ENCODE data around the gene SUCO. TPM values are rescaled to one million over a fixed set of nuclear protein-coding genes. Genes with fewer than 3 reads are reported as not detected.

SUCO gene
- total and polyA plus RNA-seq, 2 of the 13 experiments (the other 11 are each of a cell fraction or from before 2014, with no cell fraction given), result 12.6 to 25.5 TPM

GRCh38 chr1:172557270-172557669 is 24.3 kb downstream of the SUCO start (continued):
- TF ChIP-seq, protein P1, sequence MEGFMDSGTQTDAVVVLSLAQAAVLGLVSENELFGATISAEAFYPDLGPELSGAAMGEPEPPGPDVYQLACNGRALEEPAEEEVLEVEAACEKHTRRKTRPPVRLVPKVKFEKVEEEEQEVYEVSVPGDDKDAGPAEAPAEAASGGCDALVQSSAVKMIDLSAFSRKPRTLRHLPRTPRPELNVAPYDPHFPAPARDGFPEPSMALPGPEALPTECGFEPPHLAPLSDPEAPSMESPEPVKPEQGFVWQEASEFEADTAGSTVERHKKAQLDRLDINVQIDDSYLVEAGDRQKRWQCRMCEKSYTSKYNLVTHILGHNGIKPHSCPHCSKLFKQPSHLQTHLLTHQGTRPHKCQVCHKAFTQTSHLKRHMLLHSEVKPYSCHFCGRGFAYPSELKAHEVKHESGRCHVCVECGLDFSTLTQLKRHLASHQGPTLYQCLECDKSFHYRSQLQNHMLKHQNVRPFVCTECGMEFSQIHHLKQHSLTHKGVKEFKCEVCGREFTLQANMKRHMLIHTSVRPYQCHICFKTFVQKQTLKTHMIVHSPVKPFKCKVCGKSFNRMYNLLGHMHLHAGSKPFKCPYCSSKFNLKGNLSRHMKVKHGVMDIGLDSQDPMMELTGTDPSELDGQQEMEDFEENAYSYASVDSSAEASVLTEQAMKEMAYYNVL (CRISPR knock-in tag; IDR thresholded peaks at IDR 0.05; ENCODE audit: borderline replicate concordance), result 0 out of 2 replicates have a peak, but pooled peaks have one; percentile 31
- TF ChIP-seq MED1 (CRISPR knock-in tag; IDR thresholded peaks at IDR 0.05), result 0 out of 2 replicates have a peak, but pooled peaks have one; percentile 20
- TF ChIP-seq CEBPG (CRISPR knock-in tag; IDR thresholded peaks at IDR 0.05), result peak; percentile 14; the same call in 1 of the 2 replicates
- TF ChIP-seq, protein P2, sequence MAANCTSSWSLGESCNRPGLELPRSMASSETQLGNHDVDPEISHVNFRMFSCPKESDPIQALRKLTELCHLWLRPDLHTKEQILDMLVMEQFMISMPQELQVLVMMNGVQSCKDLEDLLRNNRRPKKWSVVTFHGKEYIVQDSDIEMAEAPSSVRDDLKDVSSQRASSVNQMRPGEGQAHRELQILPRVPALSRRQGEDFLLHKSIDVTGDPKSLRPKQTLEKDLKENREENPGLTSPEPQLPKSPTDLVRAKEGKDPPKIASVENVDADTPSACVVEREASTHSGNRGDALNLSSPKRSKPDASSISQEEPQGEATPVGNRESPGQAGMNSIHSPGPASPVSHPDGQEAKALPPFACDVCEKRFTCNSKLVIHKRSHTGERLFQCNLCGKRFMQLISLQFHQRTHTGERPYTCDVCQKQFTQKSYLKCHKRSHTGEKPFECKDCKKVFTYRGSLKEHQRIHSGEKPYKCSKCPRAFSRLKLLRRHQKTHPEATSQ (CRISPR knock-in tag; IDR thresholded peaks at IDR 0.05; ENCODE audit: borderline replicate concordance), result no peak
- TF ChIP-seq ARID5B (CRISPR knock-in tag; IDR thresholded peaks at IDR 0.05), result peak; percentile 50; the same call in 1 of the 2 replicates
- TF ChIP-seq FOXJ3 (CRISPR knock-in tag; IDR thresholded peaks at IDR 0.05; ENCODE audit: borderline replicate concordance), result peak; percentile 58; the same call in 1 of the 2 replicates
- TF ChIP-seq ZNF207 (IDR thresholded peaks at IDR 0.05; ENCODE audit: borderline replicate concordance), result no peak
- TF ChIP-seq FOXP1 (IDR thresholded peaks at IDR 0.05), result no peak
- TF ChIP-seq FOXP1 (CRISPR knock-in tag; IDR thresholded peaks at IDR 0.05), result peak; percentile 54; the same call in 1 of the 2 replicates
- peak; percentile 47; the same call in 1 of the 2 replicates for TF ChIP-seq HDAC2 (CRISPR knock-in tag; IDR thresholded peaks at IDR 0.05)
- peak; percentile 32; the same call in 1 of the 2 replicates for TF ChIP-seq CREM (IDR thresholded peaks at IDR 0.05)
- no peak for TF ChIP-seq CREM (CRISPR knock-in tag; IDR thresholded peaks at IDR 0.05)
- TF ChIP-seq, protein P3, sequence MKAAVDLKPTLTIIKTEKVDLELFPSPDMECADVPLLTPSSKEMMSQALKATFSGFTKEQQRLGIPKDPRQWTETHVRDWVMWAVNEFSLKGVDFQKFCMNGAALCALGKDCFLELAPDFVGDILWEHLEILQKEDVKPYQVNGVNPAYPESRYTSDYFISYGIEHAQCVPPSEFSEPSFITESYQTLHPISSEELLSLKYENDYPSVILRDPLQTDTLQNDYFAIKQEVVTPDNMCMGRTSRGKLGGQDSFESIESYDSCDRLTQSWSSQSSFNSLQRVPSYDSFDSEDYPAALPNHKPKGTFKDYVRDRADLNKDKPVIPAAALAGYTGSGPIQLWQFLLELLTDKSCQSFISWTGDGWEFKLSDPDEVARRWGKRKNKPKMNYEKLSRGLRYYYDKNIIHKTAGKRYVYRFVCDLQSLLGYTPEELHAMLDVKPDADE (CRISPR knock-in tag; IDR thresholded peaks at IDR 0.05), result no peak
- TF ChIP-seq, protein P4, sequence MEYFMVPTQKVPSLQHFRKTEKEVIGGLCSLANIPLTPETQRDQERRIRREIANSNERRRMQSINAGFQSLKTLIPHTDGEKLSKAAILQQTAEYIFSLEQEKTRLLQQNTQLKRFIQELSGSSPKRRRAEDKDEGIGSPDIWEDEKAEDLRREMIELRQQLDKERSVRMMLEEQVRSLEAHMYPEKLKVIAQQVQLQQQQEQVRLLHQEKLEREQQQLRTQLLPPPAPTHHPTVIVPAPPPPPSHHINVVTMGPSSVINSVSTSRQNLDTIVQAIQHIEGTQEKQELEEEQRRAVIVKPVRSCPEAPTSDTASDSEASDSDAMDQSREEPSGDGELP (IDR thresholded peaks at IDR 0.05; ENCODE audit: borderline replicate concordance, low read depth), result 0 out of 2 replicates have a peak, but pooled peaks have one; percentile 39
- peak; percentile 45 for TF ChIP-seq FOXA3 (CRISPR knock-in tag; IDR thresholded peaks at IDR 0.05)
- TF ChIP-seq, protein P5, sequence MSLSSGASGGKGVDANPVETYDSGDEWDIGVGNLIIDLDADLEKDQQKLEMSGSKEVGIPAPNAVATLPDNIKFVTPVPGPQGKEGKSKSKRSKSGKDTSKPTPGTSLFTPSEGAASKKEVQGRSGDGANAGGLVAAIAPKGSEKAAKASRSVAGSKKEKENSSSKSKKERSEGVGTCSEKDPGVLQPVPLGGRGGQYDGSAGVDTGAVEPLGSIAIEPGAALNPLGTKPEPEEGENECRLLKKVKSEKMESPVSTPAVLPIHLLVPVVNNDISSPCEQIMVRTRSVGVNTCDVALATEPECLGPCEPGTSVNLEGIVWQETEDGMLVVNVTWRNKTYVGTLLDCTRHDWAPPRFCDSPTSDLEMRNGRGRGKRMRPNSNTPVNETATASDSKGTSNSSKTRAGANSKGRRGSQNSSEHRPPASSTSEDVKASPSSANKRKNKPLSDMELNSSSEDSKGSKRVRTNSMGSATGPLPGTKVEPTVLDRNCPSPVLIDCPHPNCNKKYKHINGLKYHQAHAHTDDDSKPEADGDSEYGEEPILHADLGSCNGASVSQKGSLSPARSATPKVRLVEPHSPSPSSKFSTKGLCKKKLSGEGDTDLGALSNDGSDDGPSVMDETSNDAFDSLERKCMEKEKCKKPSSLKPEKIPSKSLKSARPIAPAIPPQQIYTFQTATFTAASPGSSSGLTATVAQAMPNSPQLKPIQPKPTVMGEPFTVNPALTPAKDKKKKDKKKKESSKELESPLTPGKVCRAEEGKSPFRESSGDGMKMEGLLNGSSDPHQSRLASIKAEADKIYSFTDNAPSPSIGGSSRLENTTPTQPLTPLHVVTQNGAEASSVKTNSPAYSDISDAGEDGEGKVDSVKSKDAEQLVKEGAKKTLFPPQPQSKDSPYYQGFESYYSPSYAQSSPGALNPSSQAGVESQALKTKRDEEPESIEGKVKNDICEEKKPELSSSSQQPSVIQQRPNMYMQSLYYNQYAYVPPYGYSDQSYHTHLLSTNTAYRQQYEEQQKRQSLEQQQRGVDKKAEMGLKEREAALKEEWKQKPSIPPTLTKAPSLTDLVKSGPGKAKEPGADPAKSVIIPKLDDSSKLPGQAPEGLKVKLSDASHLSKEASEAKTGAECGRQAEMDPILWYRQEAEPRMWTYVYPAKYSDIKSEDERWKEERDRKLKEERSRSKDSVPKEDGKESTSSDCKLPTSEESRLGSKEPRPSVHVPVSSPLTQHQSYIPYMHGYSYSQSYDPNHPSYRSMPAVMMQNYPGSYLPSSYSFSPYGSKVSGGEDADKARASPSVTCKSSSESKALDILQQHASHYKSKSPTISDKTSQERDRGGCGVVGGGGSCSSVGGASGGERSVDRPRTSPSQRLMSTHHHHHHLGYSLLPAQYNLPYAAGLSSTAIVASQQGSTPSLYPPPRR (CRISPR knock-in tag; IDR thresholded peaks at IDR 0.05; ENCODE audit: borderline replicate concordance), result 0 out of 2 replicates have a peak, but pooled peaks have one; percentile 18

Data from HepG2 (cell line).